GM21723 (cell line): Measurements from ENCODE around the gene STAT5B.
A peak's percentile ranks its signal among the peaks of the same experiment; 100 is the strongest.

Source experiments
- ATAC-seq: cut with Tn5 transposase; IDR thresholded peaks from one replicate; pipeline ENCODE4 v1.9.1; 2021; ENCODE audit warnings: mild to moderate bottlenecking, moderate library complexity; ENCODE audit not compliant: unreplicated experiment

The STAT5B gene

GRCh38 chr17:42286411-42287221 lies 10.4 kb upstream of the STAT5B start:
- no peak for ATAC-seq

DNA sequence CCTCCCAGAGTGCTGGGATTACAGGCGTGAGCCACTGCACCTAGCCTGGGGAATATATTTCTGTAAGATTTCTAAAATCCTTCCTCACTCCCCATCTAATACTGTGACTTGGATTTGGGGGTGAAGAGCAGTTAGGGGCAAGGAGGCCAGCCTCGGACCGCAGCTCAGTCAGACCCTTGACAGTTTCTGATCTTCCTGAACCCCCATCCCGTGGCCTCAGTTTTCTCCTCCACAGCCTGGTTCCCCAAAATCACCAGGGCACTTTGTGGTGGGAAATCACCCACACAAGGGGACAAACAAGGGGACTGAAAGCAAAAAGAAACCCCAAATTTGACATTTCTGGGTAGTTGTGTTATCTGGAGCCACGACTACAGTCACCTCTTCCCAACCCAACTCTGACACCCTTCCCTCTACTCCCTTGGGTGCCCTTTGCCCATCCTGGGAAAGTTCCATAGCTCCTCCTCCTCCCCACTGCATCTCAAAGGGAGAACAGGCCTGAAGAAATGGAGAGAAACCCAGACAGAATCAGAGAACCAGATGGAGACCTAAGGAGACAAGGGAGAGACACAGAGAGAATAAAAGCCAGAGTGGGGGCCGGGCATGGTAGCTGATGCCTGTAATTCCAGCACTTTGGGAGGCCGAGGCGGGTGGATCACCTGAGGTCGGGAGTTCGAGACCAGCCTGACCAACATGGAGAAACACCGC lies 9.3 kb upstream of the STAT5B start:
- no peak for ATAC-seq

- ATAC-seq, result no peak
Observed at GRCh38 chr17:42284566-42284965, 8.4 kb upstream of the STAT5B start.

DNA sequence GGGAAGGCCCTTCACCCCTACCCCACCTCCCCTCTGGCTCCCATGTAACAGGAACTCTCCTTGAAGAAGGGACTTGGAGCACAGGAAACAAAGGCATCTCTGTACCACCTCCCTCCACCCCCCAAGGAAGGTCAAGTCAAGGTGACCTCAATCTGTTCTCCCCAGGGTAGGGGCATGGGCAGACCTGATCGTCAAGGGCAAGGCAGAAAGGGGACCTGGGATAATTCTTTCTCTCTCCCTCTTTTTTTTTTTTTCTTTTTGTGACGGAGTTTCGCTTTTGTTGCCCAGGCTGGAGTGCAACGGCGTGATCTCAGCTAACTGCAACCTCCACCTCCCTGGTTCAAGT lies 7.8 kb upstream of the STAT5B start:
- no peak for ATAC-seq

GRCh38 chr17:42283241-42284023 lies 7.2 kb upstream of the STAT5B start:
- ATAC-seq, result no peak

DNA sequence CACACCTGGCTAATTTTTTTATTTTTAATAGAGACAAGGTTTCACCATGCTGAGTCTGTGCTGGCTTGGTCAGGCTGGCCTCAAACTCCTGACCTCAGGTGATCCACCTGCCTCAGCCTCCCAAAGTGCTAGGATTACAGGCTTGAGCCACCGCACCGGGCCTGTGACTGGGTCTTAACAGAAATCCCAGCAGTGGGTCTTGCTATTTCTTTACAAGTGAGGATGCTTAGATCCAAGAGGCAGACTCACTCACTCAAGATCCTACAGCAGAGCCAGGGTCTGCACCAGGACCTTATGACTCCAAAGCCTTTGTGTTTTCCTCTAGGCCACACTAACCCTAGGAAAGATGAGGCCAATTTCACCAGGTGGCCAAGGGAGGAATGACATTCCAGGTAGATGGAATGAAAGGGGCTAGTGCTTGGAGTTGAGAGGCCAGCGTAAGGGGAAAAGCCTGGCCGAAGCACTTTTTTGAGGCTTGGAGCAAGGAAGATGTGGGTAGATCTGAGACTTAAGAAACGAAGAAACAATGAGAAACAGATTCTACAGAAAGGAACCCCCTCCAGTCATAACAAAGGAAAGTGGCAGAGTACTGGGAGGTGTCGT lies 6.4 kb upstream of the STAT5B start:
- no peak for ATAC-seq

DNA sequence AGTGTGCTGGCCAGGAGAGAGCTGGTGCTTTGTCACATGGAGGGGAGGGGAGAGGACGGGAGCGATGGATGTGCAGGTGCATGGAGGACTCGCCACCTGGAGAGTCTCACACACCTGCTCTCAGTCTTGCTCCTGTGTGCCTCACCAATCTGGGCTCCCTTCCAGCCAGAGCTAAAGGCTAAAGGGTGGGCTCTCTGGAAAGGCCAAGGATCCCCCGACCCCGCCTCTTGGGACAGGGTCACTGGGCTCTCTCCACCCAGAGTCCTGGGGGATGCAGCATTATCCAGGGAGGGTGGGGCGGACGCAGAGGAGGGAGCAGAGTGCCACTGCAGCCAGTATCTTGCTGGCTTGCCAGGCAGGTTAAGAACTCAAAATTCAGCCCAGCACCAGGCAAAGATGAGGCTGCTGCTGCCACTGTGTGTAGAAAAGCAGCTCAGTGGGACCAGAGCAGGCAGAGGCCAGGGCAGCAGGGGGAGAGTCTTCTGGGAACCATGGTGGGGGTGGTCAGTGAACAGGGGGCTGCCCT lies 5.4 kb upstream of the STAT5B start:
- ATAC-seq, result no peak

GRCh38 chr17:42279776-42280630 lies 3.8 kb upstream of the STAT5B start:
- no peak for ATAC-seq

DNA sequence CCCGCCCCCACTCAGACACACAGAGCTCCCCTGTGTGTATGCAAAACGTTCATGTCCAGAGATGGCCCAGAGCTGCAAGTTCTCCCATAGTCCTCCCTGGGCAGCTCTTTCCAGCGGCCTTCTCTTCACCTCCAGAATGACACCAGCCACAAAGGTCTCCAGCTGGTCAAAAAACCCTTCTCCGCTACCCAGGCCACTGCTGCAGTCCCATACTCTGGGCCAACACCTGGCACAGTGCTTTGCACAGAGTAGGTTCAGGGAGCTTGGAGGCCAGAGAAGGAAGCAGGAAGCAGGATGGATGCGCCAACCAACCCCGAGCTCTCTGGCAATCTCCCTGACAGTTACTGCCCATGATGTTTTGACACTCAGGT lies 1.1 kb upstream of the STAT5B start:
- no peak for ATAC-seq

DNA sequence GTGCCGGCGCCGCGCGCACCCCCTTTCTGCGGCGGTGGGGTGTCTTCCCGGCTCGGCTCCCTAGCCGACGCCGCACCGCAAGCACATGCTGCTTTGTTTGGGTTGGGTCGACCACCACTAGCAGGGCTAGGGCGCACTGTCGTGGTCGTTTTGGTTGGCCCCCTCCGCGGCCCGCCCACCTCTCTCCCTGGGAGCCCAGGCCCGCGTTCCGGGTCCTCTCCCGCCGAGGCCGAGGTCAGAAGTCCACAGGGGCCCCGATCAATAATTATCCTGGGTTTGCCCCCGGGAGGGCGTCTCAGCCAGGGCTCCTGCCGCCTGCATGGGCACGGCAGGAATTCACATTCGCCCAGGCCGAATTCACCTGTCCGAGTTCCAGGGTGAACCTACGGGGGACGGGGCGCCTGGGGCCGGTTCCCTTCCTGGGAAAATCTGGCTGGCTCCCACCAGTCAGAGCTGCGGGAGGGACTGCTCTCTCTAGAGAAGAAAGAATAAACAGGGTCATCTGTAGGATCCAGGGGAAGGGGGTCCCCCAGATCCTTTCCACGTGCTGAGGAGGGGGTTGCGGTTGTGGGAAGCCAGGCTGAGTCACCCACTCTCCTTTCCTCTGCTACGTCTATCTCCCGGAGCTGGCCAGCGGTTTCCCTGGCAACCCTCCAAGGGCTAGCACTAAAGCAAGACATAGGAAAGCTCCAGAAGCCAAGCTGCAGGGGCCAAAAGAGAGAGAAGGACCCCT lies 584 bp upstream of the STAT5B start:
- ATAC-seq, result peak; percentile 34

- peak; percentile 56 for ATAC-seq
Observed at GRCh38 chr17:42275527-42276358, 448 bp downstream of the STAT5B start.

GRCh38 chr17:42274812-42275526 lies 1.2 kb downstream of the STAT5B start:
- ATAC-seq, result no peak

- ATAC-seq, result no peak
Observed at GRCh38 chr17:42274253-42274542, 2.0 kb downstream of the STAT5B start.

DNA sequence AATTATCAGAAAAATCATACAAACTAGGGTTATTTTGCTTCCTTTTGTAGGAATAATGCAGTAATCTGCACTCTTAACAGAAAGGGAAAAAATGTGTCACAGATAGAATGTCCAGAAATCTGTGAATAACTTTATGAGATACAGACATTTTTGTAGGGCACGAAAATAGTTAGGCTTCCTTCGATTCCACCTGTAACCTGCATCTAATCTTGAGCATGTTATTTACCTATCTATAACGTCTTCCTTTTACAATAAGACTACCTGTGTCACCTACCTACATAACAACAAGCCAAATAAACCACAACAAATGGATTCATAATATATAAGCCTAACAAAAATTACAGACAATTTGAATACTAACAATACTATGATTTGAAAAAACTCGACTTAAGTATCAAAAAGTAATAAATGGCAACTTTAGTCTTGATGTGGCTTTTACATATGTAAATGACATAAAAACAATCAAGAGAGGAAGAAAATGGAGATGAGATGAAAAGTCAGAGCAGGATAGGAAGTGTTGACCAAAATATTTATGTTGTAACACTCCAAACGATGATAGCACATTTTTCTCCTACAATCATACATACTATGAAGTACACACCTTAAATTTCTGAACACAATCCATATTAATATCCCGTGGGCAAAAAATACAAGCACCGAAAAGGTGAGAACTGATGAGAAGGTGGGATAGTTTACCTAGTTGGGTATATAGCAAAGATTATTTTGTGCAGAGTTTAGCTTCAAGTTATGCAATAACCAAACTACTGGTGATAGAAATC lies 2.5 kb downstream of the STAT5B start:
- ATAC-seq, result no peak

DNA sequence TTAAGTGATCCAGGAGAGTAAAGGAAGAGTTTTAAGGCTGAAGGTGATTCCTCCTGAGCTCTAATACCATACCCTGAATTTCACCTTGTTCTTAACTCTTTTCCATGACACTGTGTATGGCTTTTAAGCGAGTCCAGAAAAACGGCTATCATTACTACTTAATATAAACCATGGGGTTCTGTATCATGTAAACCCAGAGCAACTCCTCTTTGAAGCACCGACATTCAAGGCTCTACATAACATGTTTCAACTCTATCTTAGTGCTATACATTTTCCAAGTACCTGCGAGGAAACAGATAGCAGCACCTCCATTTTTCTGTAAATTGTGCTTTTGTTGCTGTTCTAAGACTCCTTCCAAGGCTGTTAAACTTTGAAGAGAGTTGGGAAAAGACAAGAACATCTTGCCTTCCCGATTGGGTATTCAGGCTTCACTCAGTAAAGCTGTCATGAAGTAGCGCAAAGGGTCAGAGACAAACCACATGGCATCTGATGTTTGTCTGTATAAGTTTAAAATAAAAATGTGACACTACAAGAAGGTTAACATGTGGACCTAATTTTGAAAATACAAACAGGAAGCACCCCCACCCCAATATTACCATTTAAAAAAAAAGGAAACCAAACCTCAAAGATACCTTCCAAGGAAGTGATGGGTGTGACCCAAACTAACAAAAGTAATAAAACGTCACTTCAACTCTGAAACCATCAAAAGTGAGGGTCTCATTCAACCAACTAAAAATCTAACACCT lies 3.9 kb downstream of the STAT5B start:
- ATAC-seq, result no peak

GRCh38 chr17:42271779-42272035 lies 4.5 kb downstream of the STAT5B start:
- ATAC-seq, result no peak
